GM23338 (cell line): ENCODE results near the gene CELF2. TPM values are rescaled to one million over a fixed set of nuclear protein-coding genes. Genes with fewer than 3 reads are reported as not detected.

Experiments
- ATAC-seq: fragments of 200-7000 bp; cut with Tn5 transposase; 3 replicates; pipeline ENCODE4 v1.9.1; 2020
- DNase-seq: peaks from one replicate; pipeline ENCODE4 v3.0.0-alpha.2; 2015; ENCODE audit warnings: low spot score
- H2AFZ ChIP-seq: fragments of 200-600 bp; sonication (generic); 2 replicates; pipeline ENCODE4 v1.8.0; 2016; ENCODE audit warnings: antibody characterized with exemption, mild to moderate bottlenecking, moderate library complexity
- H3F3A ChIP-seq: fragments of 200-600 bp; sonication (generic); replicated peaks from 2 replicates; pipeline ENCODE4 v1.8.0; 2017; ENCODE audit warnings: antibody characterized with exemption, mixed run types, low read depth
- H3K27ac ChIP-seq: fragments of 200-600 bp; sonication (generic); 2 replicates; pipeline ENCODE4 v1.6.1; 2016; ENCODE audit warnings: low read depth
- H3K27me3 ChIP-seq: fragments of 200-600 bp; sonication (generic); 2 replicates; pipeline ENCODE4 v1.8.0; 2016; ENCODE audit warnings: mild to moderate bottlenecking, mixed run types, moderate library complexity; ENCODE audit not compliant: insufficient read depth
- H3K36me3 ChIP-seq: fragments of 200-600 bp; sonication (generic); 2 replicates; pipeline ENCODE4 v1.8.0; 2016; ENCODE audit warnings: mild to moderate bottlenecking; ENCODE audit not compliant: insufficient read depth
- H3K4me1 ChIP-seq: fragments of 200-600 bp; sonication (generic); 2 replicates; pipeline ENCODE4 v1.8.0; 2016; ENCODE audit warnings: mild to moderate bottlenecking, moderate library complexity; ENCODE audit not compliant: insufficient read depth
- H3K4me2 ChIP-seq: fragments of 200-600 bp; sonication (generic); 2 replicates; pipeline ENCODE4 v1.7.1; 2017; ENCODE audit warnings: mixed run types
- H3K4me3 ChIP-seq: fragments of 200-600 bp; sonication (generic); 2 replicates; pipeline ENCODE4 v1.6.1; 2016; ENCODE audit warnings: mixed run types
- H3K79me2 ChIP-seq: fragments of 200-600 bp; sonication (generic); replicated peaks from 2 replicates; pipeline ENCODE4 v1.8.0; 2017; ENCODE audit warnings: mild to moderate bottlenecking; ENCODE audit not compliant: insufficient read depth
- H3K9me2 ChIP-seq: fragments of 200-600 bp; sonication (generic); 2 replicates; pipeline ENCODE4 v1.8.0; 2017; ENCODE audit not compliant: insufficient read depth
- H4K20me1 ChIP-seq: fragments of 200-600 bp; sonication (generic); replicated peaks from 2 replicates; pipeline ENCODE4 v1.8.0; 2017; ENCODE audit warnings: mild to moderate bottlenecking; ENCODE audit not compliant: insufficient read depth
- H3K27ac Mint-ChIP-seq: 2 replicates; pipeline ENCODE4 v1.8.0; 2020; ENCODE audit warnings: inconsistent platforms, mild to moderate bottlenecking, moderate library complexity, mixed read lengths
- H3K27me3 Mint-ChIP-seq: 3 replicates; pipeline ENCODE4 v1.8.0; 2022; ENCODE audit warnings: low read depth, mild to moderate bottlenecking, moderate library complexity, mixed read lengths, inconsistent platforms; ENCODE audit not compliant: insufficient read depth, poor library complexity
- H3K36me3 Mint-ChIP-seq: 3 replicates; pipeline ENCODE4 v1.8.0; 2021; ENCODE audit warnings: low read depth, mild to moderate bottlenecking, inconsistent platforms, moderate library complexity, mixed read lengths
- H3K4me1 Mint-ChIP-seq: 3 replicates; pipeline ENCODE4 v1.8.0; 2020; ENCODE audit warnings: mild to moderate bottlenecking, inconsistent platforms, mixed read lengths
- H3K4me3 Mint-ChIP-seq: 3 replicates; pipeline ENCODE4 v1.8.0; 2021; ENCODE audit warnings: moderate library complexity, mild to moderate bottlenecking, inconsistent platforms, mixed read lengths
- H3K9me3 Mint-ChIP-seq: 3 replicates; pipeline ENCODE4 v1.8.0; 2020; ENCODE audit warnings: moderate library complexity, mild to moderate bottlenecking, inconsistent platforms, mixed read lengths
- CREB1 ChIP-seq: fragments of 250-450 bp; sonication (Bioruptor Pico); IDR thresholded peaks from 2 replicates; pipeline ENCODE4 v1.5.0; 2020; ENCODE audit warnings: low read depth, mild to moderate bottlenecking, moderate library complexity
- EZH2 ChIP-seq: fragments of 200-600 bp; sonication (generic); IDR thresholded peaks from one replicate; pipeline ENCODE4 v1.8.0; 2017; ENCODE audit warnings: antibody characterized with exemption, mild to moderate bottlenecking, low read depth; ENCODE audit not compliant: unreplicated experiment
- EZH2phosphoT487 ChIP-seq: fragments of 200-600 bp; sonication (generic); IDR thresholded peaks from one replicate; pipeline ENCODE4 v1.8.1; 2018; ENCODE audit warnings: antibody characterized with exemption; ENCODE audit not compliant: unreplicated experiment
- POLR2AphosphoS5 ChIP-seq: IDR thresholded peaks from 2 replicates; pipeline ENCODE4 v1.6.1; 2016; ENCODE audit warnings: antibody characterized with exemption, low read depth
- STAT1 ChIP-seq: IDR thresholded peaks from one replicate; pipeline ENCODE4 v1.6.1; 2016; ENCODE audit warnings: antibody characterized with exemption; ENCODE audit not compliant: unreplicated experiment
- ZNF331 ChIP-seq: fragments of 250-450 bp; sonication (Bioruptor Pico); IDR thresholded peaks from 2 replicates; pipeline ENCODE4 v1.5.0; 2020; ENCODE audit warnings: low read depth, mild to moderate bottlenecking, moderate library complexity
- polyA plus RNA-seq: library from polyadenylated mRNA; unstranded; fragments of >200 nt; fragmentation: Nextera tagmentation; extraction: Ambion mirVana; gene quantifications from 2 replicates; pipeline ENCODE4 v1.2.1, GENCODE V29; 2016
- total RNA-seq: library from RNA; depleted of rRNA; stranded (reverse); fragments of >200 nt; shearing (Covaris generic); gene quantifications from 2 replicates; pipeline ENCODE4 v1.2.3, GENCODE V29; 2014
- TF ChIP-seq, protein P1 (sequence below): IDR thresholded peaks from 2 replicates; pipeline ENCODE4 v1.6.1; 2016; ENCODE audit warnings: antibody characterized with exemption
- TF ChIP-seq, protein P2 (sequence below): IDR thresholded peaks from one replicate; pipeline ENCODE4 v1.6.1; 2018; ENCODE audit warnings: antibody characterized with exemption; ENCODE audit not compliant: unreplicated experiment
- TF ChIP-seq, protein P3 (sequence below), 2 experiments: fragments of 200-600 bp in 1 of 2; sonication (generic) in 1 of 2; conservative IDR thresholded peaks; 2 replicates each; pipeline versions ENCODE4 v1.5.1 to v1.6.1; 2016 to 2017; ENCODE audit warnings: antibody characterized with exemption in 2 of 2, low read depth in 2 of 2, mild to moderate bottlenecking in 2 of 2, moderate library complexity in 1 of 2

CELF2 gene
- total and polyA plus RNA-seq, 2 experiments from 2014 or later, result 18.1 to 22.5 TPM

DNA sequence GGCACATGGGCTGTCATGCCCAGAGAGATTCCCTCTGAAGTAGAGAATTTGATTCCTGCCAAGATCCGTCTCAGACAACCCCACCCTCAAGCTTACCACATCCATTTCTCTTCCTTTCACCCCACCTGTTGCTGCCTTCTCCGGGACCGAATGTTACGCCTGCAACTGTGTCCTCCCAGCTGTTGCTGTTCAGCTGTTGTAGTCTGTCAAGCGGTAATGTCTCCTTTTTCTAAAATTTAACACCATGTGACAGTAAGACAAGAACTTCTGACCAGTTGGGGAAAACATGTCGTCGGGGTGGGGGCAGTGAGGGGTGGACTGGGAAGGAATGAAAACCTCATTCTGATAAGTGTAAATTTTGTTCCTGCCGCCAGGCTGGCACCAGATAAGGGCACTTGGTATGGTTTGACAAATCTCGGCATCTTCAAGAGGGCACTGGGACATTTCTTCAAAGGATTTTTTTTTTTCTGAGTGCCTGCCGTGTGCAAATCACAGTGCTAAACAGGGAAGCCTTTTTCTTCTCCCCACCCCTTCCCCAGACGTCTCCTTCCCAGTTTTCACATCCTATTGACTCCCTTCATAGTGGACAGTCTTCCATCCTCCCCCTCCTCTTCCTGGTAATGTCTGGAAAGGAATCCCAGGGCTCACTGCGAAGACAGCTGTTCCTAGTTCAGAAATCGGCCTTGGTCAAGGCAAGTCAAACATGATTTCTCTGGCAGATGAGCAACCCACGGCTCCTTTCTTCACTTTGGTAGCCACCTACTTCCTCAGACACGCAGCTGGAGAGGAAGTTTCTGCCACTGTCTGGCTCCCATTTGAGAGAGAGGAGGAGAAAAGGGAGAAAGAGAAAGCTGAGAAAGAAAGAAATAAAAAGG is 5.0 kb upstream of the CELF2 start (continued):
- TF ChIP-seq, protein P1, sequence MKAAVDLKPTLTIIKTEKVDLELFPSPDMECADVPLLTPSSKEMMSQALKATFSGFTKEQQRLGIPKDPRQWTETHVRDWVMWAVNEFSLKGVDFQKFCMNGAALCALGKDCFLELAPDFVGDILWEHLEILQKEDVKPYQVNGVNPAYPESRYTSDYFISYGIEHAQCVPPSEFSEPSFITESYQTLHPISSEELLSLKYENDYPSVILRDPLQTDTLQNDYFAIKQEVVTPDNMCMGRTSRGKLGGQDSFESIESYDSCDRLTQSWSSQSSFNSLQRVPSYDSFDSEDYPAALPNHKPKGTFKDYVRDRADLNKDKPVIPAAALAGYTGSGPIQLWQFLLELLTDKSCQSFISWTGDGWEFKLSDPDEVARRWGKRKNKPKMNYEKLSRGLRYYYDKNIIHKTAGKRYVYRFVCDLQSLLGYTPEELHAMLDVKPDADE, result no peak
- TF ChIP-seq, protein P2, sequence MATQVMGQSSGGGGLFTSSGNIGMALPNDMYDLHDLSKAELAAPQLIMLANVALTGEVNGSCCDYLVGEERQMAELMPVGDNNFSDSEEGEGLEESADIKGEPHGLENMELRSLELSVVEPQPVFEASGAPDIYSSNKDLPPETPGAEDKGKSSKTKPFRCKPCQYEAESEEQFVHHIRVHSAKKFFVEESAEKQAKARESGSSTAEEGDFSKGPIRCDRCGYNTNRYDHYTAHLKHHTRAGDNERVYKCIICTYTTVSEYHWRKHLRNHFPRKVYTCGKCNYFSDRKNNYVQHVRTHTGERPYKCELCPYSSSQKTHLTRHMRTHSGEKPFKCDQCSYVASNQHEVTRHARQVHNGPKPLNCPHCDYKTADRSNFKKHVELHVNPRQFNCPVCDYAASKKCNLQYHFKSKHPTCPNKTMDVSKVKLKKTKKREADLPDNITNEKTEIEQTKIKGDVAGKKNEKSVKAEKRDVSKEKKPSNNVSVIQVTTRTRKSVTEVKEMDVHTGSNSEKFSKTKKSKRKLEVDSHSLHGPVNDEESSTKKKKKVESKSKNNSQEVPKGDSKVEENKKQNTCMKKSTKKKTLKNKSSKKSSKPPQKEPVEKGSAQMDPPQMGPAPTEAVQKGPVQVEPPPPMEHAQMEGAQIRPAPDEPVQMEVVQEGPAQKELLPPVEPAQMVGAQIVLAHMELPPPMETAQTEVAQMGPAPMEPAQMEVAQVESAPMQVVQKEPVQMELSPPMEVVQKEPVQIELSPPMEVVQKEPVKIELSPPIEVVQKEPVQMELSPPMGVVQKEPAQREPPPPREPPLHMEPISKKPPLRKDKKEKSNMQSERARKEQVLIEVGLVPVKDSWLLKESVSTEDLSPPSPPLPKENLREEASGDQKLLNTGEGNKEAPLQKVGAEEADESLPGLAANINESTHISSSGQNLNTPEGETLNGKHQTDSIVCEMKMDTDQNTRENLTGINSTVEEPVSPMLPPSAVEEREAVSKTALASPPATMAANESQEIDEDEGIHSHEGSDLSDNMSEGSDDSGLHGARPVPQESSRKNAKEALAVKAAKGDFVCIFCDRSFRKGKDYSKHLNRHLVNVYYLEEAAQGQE, result no peak
- no peak for TF ChIP-seq CREB1 (CRISPR knock-in tag)
- no peak for TF ChIP-seq STAT1
- TF ChIP-seq, protein P3, sequence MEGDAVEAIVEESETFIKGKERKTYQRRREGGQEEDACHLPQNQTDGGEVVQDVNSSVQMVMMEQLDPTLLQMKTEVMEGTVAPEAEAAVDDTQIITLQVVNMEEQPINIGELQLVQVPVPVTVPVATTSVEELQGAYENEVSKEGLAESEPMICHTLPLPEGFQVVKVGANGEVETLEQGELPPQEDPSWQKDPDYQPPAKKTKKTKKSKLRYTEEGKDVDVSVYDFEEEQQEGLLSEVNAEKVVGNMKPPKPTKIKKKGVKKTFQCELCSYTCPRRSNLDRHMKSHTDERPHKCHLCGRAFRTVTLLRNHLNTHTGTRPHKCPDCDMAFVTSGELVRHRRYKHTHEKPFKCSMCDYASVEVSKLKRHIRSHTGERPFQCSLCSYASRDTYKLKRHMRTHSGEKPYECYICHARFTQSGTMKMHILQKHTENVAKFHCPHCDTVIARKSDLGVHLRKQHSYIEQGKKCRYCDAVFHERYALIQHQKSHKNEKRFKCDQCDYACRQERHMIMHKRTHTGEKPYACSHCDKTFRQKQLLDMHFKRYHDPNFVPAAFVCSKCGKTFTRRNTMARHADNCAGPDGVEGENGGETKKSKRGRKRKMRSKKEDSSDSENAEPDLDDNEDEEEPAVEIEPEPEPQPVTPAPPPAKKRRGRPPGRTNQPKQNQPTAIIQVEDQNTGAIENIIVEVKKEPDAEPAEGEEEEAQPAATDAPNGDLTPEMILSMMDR (conservative IDR thresholded peaks at IDR 0.05; ENCODE audit: low read depth in 2 of 2), result no peak
- no peak for TF ChIP-seq POLR2AphosphoS5
- no peak for TF ChIP-seq ZNF331 (CRISPR knock-in tag)
- no peak for TF ChIP-seq EZH2phosphoT487

DNA sequence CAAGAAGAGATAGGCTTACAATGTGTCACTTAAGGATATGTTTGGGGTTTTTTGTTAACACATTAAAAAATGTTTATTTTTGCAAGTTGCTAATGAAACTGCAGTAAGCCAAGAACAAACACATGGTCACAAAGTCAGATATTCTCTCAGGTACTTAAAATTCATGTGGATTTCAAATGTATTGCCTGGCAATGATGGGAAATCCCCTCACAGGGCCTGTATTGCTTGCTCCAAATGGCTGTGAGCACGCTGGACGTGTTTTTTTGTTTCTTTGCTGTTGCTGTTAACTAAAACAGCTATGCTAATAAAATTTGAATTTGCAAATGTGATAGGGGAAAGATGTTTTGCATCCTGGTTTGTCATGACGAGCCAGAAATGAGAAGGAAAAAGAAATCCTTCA is 3.8 kb upstream of the CELF2 start:
- Histone ChIP-seq H3K4me3 (no peak overlapping the region), H3F3A (no peaks in the 10 kb centered on the region), H3K27me3 (peaks cover 18% of the 10 kb centered on the region), H3K79me2 (no peaks in the 10 kb centered on the region), H3K27ac (no peak overlapping the region), H4K20me1 (no peaks in the 10 kb centered on the region), H2AFZ (no peak overlapping the region), H3K4me1 (peaks cover 29% of the 10 kb centered on the region), H3K4me2 (no peak overlapping the region), H3K36me3 (no peaks in the 10 kb centered on the region), H3K9me2 (no peaks in the 10 kb centered on the region)
- H3K4me1 Mint-ChIP-seq, result peaks cover 34% of the 10 kb centered on the region
- no peak for DNase-seq
- ATAC-seq, result no peak
- no peak overlapping the region for H3K27ac Mint-ChIP-seq
- peaks cover 6% of the 10 kb centered on the region for H3K27me3 Mint-ChIP-seq
- H3K4me3 Mint-ChIP-seq, result no peak overlapping the region
- H3K9me3 Mint-ChIP-seq, result no peaks in the 10 kb centered on the region
- H3K36me3 Mint-ChIP-seq, result no peaks in the 10 kb centered on the region
- TF ChIP-seq EZH2 (no peak), CREB1 (CRISPR knock-in tag) (no peak)
- TF ChIP-seq, protein P3 (conservative IDR thresholded peaks at IDR 0.05; ENCODE audit: low read depth in 2 of 2), result no peak
